ENCODE measurements around the gene CDH22. TPM values are rescaled to one million over a fixed set of nuclear protein-coding genes. Genes with fewer than 3 reads are reported as not detected.

Gene CDH22
- total and polyA plus RNA-seq, 2 donors, result 0.04 to 0.21 TPM

GRCh38 chr20:46190478-46191167 is 117.7 kb downstream of the CDH22 start:
- no peaks in the 10 kb centered on the region for H3K36me3 ChIP-seq (ENCODE audit: insufficient read depth)
- 68% methylated on average over 9 of the region's 9 CpGs for WGBS
- no peak overlapping the region for H3K4me3 ChIP-seq (ENCODE audit: low read depth, low read length)
- H3K27ac ChIP-seq (ENCODE audit: low read depth), result no peak overlapping the region
- no peak for DNase-seq (ENCODE audit: extremely low spot score)
- H3K4me1 ChIP-seq (ENCODE audit: insufficient read depth), result no peaks in the 10 kb centered on the region

GRCh38 chr20:46188866-46189541 is 119.3 kb downstream of the CDH22 start:
- H3K27ac ChIP-seq (ENCODE audit: low read depth), result no peak overlapping the region
- 24% methylated on average over 18 of the region's 18 CpGs for WGBS
- no peaks in the 10 kb centered on the region for H3K36me3 ChIP-seq (ENCODE audit: insufficient read depth)
- no peaks in the 10 kb centered on the region for H3K4me1 ChIP-seq (ENCODE audit: insufficient read depth)
- DNase-seq (ENCODE audit: extremely low spot score), result no peak
- H3K4me3 ChIP-seq (ENCODE audit: low read depth, low read length), result no peak overlapping the region

GRCh38 chr20:46186210-46186609 is 122.1 kb downstream of the CDH22 start:
- WGBS, result 75% methylated on average over 5 of the region's 5 CpGs
- no peaks in the 10 kb centered on the region for H3K36me3 ChIP-seq (ENCODE audit: insufficient read depth)

GRCh38 chr20:46185353-46185752 is 122.9 kb downstream of the CDH22 start:
- no peaks in the 10 kb centered on the region for H3K36me3 ChIP-seq (ENCODE audit: insufficient read depth)
- no peaks in the 10 kb centered on the region for H3K4me1 ChIP-seq (ENCODE audit: insufficient read depth)
- 81% methylated on average over 3 of the region's 3 CpGs for WGBS
- H3K4me3 ChIP-seq (ENCODE audit: low read depth, low read length), result no peak overlapping the region
- no peak overlapping the region for H3K27ac ChIP-seq (ENCODE audit: low read depth)
- DNase-seq (ENCODE audit: extremely low spot score), result no peak

More at GRCh38 chr20:46186210-46186609, 122.1 kb downstream of the CDH22 start:
- no peak for DNase-seq (ENCODE audit: extremely low spot score)
- Histone ChIP-seq H3K4me1 (ENCODE audit: insufficient read depth) (no peaks in the 10 kb centered on the region), H3K27ac (ENCODE audit: low read depth) (no peak overlapping the region), H3K4me3 (ENCODE audit: low read depth, low read length) (no peak overlapping the region)

- H3K36me3 ChIP-seq (ENCODE audit: insufficient read depth), result no peaks in the 10 kb centered on the region
- WGBS, result 81% methylated on average over 5 of the region's 5 CpGs
- H3K4me1 ChIP-seq (ENCODE audit: insufficient read depth), result no peaks in the 10 kb centered on the region
- H3K27ac ChIP-seq (ENCODE audit: low read depth), result no peak overlapping the region
- DNase-seq (ENCODE audit: extremely low spot score), result no peak
- H3K4me3 ChIP-seq (ENCODE audit: low read depth, low read length), result no peak overlapping the region
Observed at GRCh38 chr20:46183768-46184167, 124.5 kb downstream of the CDH22 start.

- WGBS, result 63% methylated on average over 13 of the region's 13 CpGs
- Histone ChIP-seq H3K36me3 (ENCODE audit: insufficient read depth) (no peaks in the 10 kb centered on the region), H3K4me3 (ENCODE audit: low read depth, low read length) (no peak overlapping the region), H3K27ac (ENCODE audit: low read depth) (no peak overlapping the region), H3K4me1 (ENCODE audit: insufficient read depth) (no peaks in the 10 kb centered on the region)
- no peak for DNase-seq (ENCODE audit: extremely low spot score)
Observed at GRCh38 chr20:46182276-46183200, 125.8 kb downstream of the CDH22 start.

GRCh38 chr20:46179862-46180261 is 128.4 kb downstream of the CDH22 start:
- Histone ChIP-seq H3K27ac (ENCODE audit: low read depth) (no peak overlapping the region), H3K4me3 (ENCODE audit: low read depth, low read length) (no peak overlapping the region), H3K4me1 (ENCODE audit: insufficient read depth) (no peaks in the 10 kb centered on the region), H3K36me3 (ENCODE audit: insufficient read depth) (no peaks in the 10 kb centered on the region)
- no peak for DNase-seq (ENCODE audit: extremely low spot score)
- 47% methylated on average over 8 of the region's 8 CpGs for WGBS

- 57% methylated on average over 8 of the region's 8 CpGs for WGBS
- H3K4me1 ChIP-seq (ENCODE audit: insufficient read depth), result no peaks in the 10 kb centered on the region
- no peak overlapping the region for H3K4me3 ChIP-seq (ENCODE audit: low read depth, low read length)
- no peak for DNase-seq (ENCODE audit: extremely low spot score)
- no peak overlapping the region for H3K27ac ChIP-seq (ENCODE audit: low read depth)
- H3K36me3 ChIP-seq (ENCODE audit: insufficient read depth), result no peaks in the 10 kb centered on the region
Observed at GRCh38 chr20:46178891-46179290, 129.4 kb downstream of the CDH22 start.

GRCh38 chr20:46177768-46178167 is 130.5 kb downstream of the CDH22 start:
- no peaks in the 10 kb centered on the region for H3K36me3 ChIP-seq (ENCODE audit: insufficient read depth)
- WGBS, result 79% methylated on average over 15 of the region's 15 CpGs

GRCh38 chr20:46176739-46177378 is 131.4 kb downstream of the CDH22 start:
- Histone ChIP-seq H3K4me3 (ENCODE audit: low read depth, low read length) (no peak overlapping the region), H3K36me3 (ENCODE audit: insufficient read depth) (no peaks in the 10 kb centered on the region), H3K4me1 (ENCODE audit: insufficient read depth) (no peaks in the 10 kb centered on the region), H3K27ac (ENCODE audit: low read depth) (no peak overlapping the region)
- 76% methylated on average over 13 of the region's 13 CpGs for WGBS
- no peak for DNase-seq (ENCODE audit: extremely low spot score)

More at GRCh38 chr20:46177768-46178167, 130.5 kb downstream of the CDH22 start:
- H3K27ac ChIP-seq (ENCODE audit: low read depth), result no peak overlapping the region
- H3K4me1 ChIP-seq (ENCODE audit: insufficient read depth), result no peaks in the 10 kb centered on the region
- H3K4me3 ChIP-seq (ENCODE audit: low read depth, low read length), result no peak overlapping the region
- no peak for DNase-seq (ENCODE audit: extremely low spot score)

- H3K27ac ChIP-seq (ENCODE audit: low read depth), result no peak overlapping the region
- WGBS, result 86% methylated on average over 4 of the region's 4 CpGs
- no peak overlapping the region for H3K4me3 ChIP-seq (ENCODE audit: low read depth, low read length)
- no peak for DNase-seq (ENCODE audit: extremely low spot score)
- no peaks in the 10 kb centered on the region for H3K36me3 ChIP-seq (ENCODE audit: insufficient read depth)
- H3K4me1 ChIP-seq (ENCODE audit: insufficient read depth), result no peaks in the 10 kb centered on the region
Observed at GRCh38 chr20:46175127-46175494, 133.2 kb downstream of the CDH22 start.

- WGBS, result 3% methylated on average over 77 of the region's 77 CpGs
- no peaks in the 10 kb centered on the region for H3K4me1 ChIP-seq (ENCODE audit: insufficient read depth)
- H3K36me3 ChIP-seq (ENCODE audit: insufficient read depth), result no peaks in the 10 kb centered on the region
- no peak for DNase-seq (ENCODE audit: extremely low spot score)
- H3K4me3 ChIP-seq (ENCODE audit: low read depth, low read length), result peak overlapping the region; percentile 7
- H3K27ac ChIP-seq (ENCODE audit: low read depth), result no peak overlapping the region
Observed at GRCh38 chr20:46174469-46175126, 133.7 kb downstream of the CDH22 start.
